ENCODE data around the gene ACTL6A. TPM values are rescaled to one million over a fixed set of nuclear protein-coding genes. Genes with fewer than 3 reads are reported as not detected.

The ACTL6A gene
- total and polyA plus RNA-seq, 4 donors = 14.9 to 29.4 (median 24.2) TPM

GRCh38 chr3:179615458-179616173, 52.9 kb downstream of the ACTL6A start:
- Histone ChIP-seq H3K27me3 (ENCODE audit: control insufficient read depth in 4 of 4, insufficient read depth in 4 of 4, low read length in 3 of 4) (no peaks in the 10 kb centered on the region), H3K9ac (ENCODE audit: low read depth in 1 of 2, low read length in 2 of 2) (no peak overlapping the region), H3K4me3 (ENCODE audit: low read depth in 1 of 3, low read length in 3 of 3) (no peak overlapping the region), H3K27ac (ENCODE audit: low read depth in 1 of 2, low read length in 2 of 2) (no peak overlapping the region), H3K4me1 (ENCODE audit: control insufficient read depth in 4 of 4, insufficient read depth in 4 of 4, low read length in 3 of 4) (no peaks in the 10 kb centered on the region), H3K36me3 (ENCODE audit: control insufficient read depth in 4 of 4, insufficient read depth in 3 of 4, low read depth in 1 of 4, low read length in 3 of 4) (peaks cover 5 to 18% (median 11%) of the 10 kb centered on the region in 4 donors), H3K9me3 (ENCODE audit: control insufficient read depth in 4 of 4, low read length in 3 of 4) (no peaks in the 10 kb centered on the region)
- TF ChIP-seq TAF1 (conservative IDR thresholded peaks at IDR 0.05) (no peak), JUND (IDR thresholded peaks at IDR 0.05) (no peak), FOXA2 (IDR thresholded peaks at IDR 0.05) (no peak), SP1 (IDR thresholded peaks at IDR 0.05) (no peak), HNF4G (IDR thresholded peaks at IDR 0.05) (no peak), CTCF (IDR thresholded peaks at IDR 0.05; ENCODE audit: low read depth, low read length, missing input control) (no peak), EGR1 (IDR thresholded peaks at IDR 0.05; ENCODE audit: low read depth in 2 of 2) (no peak), GABPA (IDR thresholded peaks at IDR 0.05 in 1 of 2, conservative IDR thresholded peaks at IDR 0.05 in 1 of 2) (no peak), HNF4A (conservative IDR thresholded peaks at IDR 0.05) (no peak), NR2F2 (IDR thresholded peaks at IDR 0.05) (no peak), FOXA1 (IDR thresholded peaks at IDR 0.05) (no peak)
- TF ChIP-seq, protein P1, sequence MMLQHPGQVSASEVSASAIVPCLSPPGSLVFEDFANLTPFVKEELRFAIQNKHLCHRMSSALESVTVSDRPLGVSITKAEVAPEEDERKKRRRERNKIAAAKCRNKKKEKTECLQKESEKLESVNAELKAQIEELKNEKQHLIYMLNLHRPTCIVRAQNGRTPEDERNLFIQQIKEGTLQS (IDR thresholded peaks at IDR 0.05) = no peak
- TF ChIP-seq, protein P2, sequence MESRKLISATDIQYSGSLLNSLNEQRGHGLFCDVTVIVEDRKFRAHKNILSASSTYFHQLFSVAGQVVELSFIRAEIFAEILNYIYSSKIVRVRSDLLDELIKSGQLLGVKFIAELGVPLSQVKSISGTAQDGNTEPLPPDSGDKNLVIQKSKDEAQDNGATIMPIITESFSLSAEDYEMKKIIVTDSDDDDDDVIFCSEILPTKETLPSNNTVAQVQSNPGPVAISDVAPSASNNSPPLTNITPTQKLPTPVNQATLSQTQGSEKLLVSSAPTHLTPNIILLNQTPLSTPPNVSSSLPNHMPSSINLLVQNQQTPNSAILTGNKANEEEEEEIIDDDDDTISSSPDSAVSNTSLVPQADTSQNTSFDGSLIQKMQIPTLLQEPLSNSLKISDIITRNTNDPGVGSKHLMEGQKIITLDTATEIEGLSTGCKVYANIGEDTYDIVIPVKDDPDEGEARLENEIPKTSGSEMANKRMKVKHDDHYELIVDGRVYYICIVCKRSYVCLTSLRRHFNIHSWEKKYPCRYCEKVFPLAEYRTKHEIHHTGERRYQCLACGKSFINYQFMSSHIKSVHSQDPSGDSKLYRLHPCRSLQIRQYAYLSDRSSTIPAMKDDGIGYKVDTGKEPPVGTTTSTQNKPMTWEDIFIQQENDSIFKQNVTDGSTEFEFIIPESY (IDR thresholded peaks at IDR 0.05) = no peak
- TF ChIP-seq, protein P3, sequence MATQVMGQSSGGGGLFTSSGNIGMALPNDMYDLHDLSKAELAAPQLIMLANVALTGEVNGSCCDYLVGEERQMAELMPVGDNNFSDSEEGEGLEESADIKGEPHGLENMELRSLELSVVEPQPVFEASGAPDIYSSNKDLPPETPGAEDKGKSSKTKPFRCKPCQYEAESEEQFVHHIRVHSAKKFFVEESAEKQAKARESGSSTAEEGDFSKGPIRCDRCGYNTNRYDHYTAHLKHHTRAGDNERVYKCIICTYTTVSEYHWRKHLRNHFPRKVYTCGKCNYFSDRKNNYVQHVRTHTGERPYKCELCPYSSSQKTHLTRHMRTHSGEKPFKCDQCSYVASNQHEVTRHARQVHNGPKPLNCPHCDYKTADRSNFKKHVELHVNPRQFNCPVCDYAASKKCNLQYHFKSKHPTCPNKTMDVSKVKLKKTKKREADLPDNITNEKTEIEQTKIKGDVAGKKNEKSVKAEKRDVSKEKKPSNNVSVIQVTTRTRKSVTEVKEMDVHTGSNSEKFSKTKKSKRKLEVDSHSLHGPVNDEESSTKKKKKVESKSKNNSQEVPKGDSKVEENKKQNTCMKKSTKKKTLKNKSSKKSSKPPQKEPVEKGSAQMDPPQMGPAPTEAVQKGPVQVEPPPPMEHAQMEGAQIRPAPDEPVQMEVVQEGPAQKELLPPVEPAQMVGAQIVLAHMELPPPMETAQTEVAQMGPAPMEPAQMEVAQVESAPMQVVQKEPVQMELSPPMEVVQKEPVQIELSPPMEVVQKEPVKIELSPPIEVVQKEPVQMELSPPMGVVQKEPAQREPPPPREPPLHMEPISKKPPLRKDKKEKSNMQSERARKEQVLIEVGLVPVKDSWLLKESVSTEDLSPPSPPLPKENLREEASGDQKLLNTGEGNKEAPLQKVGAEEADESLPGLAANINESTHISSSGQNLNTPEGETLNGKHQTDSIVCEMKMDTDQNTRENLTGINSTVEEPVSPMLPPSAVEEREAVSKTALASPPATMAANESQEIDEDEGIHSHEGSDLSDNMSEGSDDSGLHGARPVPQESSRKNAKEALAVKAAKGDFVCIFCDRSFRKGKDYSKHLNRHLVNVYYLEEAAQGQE (IDR thresholded peaks at IDR 0.05) = no peak
- TF ChIP-seq, protein P4, sequence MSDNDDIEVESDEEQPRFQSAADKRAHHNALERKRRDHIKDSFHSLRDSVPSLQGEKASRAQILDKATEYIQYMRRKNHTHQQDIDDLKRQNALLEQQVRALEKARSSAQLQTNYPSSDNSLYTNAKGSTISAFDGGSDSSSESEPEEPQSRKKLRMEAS (IDR thresholded peaks at IDR 0.05) = no peak
- 86% methylated on average over 4 of the region's 4 CpGs for WGBS
- no peak for DNase-seq (ENCODE audit: low spot score)

Data from liver (tissue), 9 donors.